ENCODE data around the gene LIN7A.

Gene LIN7A

GRCh38 chr12:80937391-80938238 is at the start of gene LIN7A:
LIN7A (minus strand) TSS chr12:80937934; CDS start chr12:80937722, 212 bp downstream.
- DNase-seq, result peak; percentile 26

GRCh38 chr12:80986224-80986623 is 48.5 kb upstream of the LIN7A start:
- DNase-seq, result no peak

- DNase-seq, result no peak
Observed at GRCh38 chr12:80979816-80980215, 42.1 kb upstream of the LIN7A start.

GRCh38 chr12:80979251-80979650 is 41.5 kb upstream of the LIN7A start:
- no peak for DNase-seq

- DNase-seq, result no peak
Observed at GRCh38 chr12:80977346-80977745, 39.6 kb upstream of the LIN7A start.

GRCh38 chr12:80968326-80968725 is 30.6 kb upstream of the LIN7A start:
- no peak for DNase-seq

- DNase-seq, result no peak
Observed at GRCh38 chr12:80967565-80967964, 29.8 kb upstream of the LIN7A start.

GRCh38 chr12:80966001-80966400 is 28.3 kb upstream of the LIN7A start:
- DNase-seq, result no peak

- no peak for DNase-seq
Observed at GRCh38 chr12:80958162-80958561, 20.4 kb upstream of the LIN7A start.

GRCh38 chr12:80954857-80955520 is 17.3 kb upstream of the LIN7A start:
- no peak for DNase-seq

- no peak for DNase-seq
Observed at GRCh38 chr12:80952443-80952842, 14.7 kb upstream of the LIN7A start.

GRCh38 chr12:80946591-80946990 is 8.9 kb upstream of the LIN7A start:
- no peak for DNase-seq

- DNase-seq, result no peak
Observed at GRCh38 chr12:80943338-80943737, 5.6 kb upstream of the LIN7A start.

GRCh38 chr12:80941916-80942315 is 4.2 kb upstream of the LIN7A start:
- no peak for DNase-seq

- no peak for DNase-seq
Observed at GRCh38 chr12:80939231-80939950, 1.7 kb upstream of the LIN7A start.

GRCh38 chr12:80938397-80938796 is 663 bp upstream of the LIN7A start:
- no peak for DNase-seq

GRCh38 chr12:80936642-80937390 is 918 bp downstream of the LIN7A start:
- no peak for DNase-seq

GRCh38 chr12:80936353-80936641 is 1.4 kb downstream of the LIN7A start:
- no peak for DNase-seq

GRCh38 chr12:80935111-80935510 is 2.6 kb downstream of the LIN7A start:
- DNase-seq, result no peak

- no peak for DNase-seq
Observed at GRCh38 chr12:80925983-80926382, 11.8 kb downstream of the LIN7A start.

- no peak for DNase-seq
Observed at GRCh38 chr12:80925237-80925636, 12.5 kb downstream of the LIN7A start.

- DNase-seq, result no peak
Observed at GRCh38 chr12:80924437-80924836, 13.3 kb downstream of the LIN7A start.

- no peak for DNase-seq
Observed at GRCh38 chr12:80920006-80920405, 17.7 kb downstream of the LIN7A start.
